Limb (tissue), 2 donors: ENCODE results near the gene CPVL.

Source experiments
- DNase-seq, 2 donors: peaks; one replicate each; pipeline ENCODE4 v3.0.0-alpha.2; 2016; ENCODE audit errors: extremely low spot score in 2 of 2

CPVL gene

GRCh38 chr7:29091715-29092114 lies 54.6 kb downstream of the CPVL start:
- DNase-seq, result no peak

GRCh38 chr7:29090836-29091601 lies 55.3 kb downstream of the CPVL start:
- peak in 1 of 2 donors; percentile 41 for DNase-seq

GRCh38 chr7:29090151-29090805 lies 56.1 kb downstream of the CPVL start:
- DNase-seq, result no peak

- DNase-seq, result no peak
These were observed 58.5 kb downstream of the CPVL start for GRCh38 chr7:29087840-29088170.

GRCh38 chr7:29086545-29086944 lies 59.8 kb downstream of the CPVL start:
- DNase-seq, result no peak

GRCh38 chr7:29084832-29085231 lies 61.5 kb downstream of the CPVL start:
- no peak for DNase-seq

- no peak for DNase-seq
These were observed 65.5 kb downstream of the CPVL start for GRCh38 chr7:29080803-29081202.

- no peak for DNase-seq
These were observed 67.8 kb downstream of the CPVL start for GRCh38 chr7:29078311-29079260.

GRCh38 chr7:29077854-29078253 lies 68.5 kb downstream of the CPVL start:
- DNase-seq, result no peak

- DNase-seq, result no peak
These were observed 69.2 kb downstream of the CPVL start for GRCh38 chr7:29077176-29077575.

- no peak for DNase-seq
These were observed 69.7 kb downstream of the CPVL start for GRCh38 chr7:29076631-29077030.

- no peak for DNase-seq
These were observed 70.7 kb downstream of the CPVL start for GRCh38 chr7:29075606-29076005.

GRCh38 chr7:29071203-29071874 lies 75.0 kb downstream of the CPVL start:
- DNase-seq, result no peak

GRCh38 chr7:29066641-29067040 lies 79.7 kb downstream of the CPVL start:
- DNase-seq, result no peak

GRCh38 chr7:29065181-29065857 lies 81.0 kb downstream of the CPVL start:
- no peak for DNase-seq

- no peak for DNase-seq
These were observed 82.5 kb downstream of the CPVL start for GRCh38 chr7:29063872-29064271.

GRCh38 chr7:29063236-29063635 lies 83.1 kb downstream of the CPVL start:
- no peak for DNase-seq

- no peak for DNase-seq
These were observed 93.0 kb downstream of the CPVL start for GRCh38 chr7:29053105-29053872.

GRCh38 chr7:29046978-29047377 lies 99.4 kb downstream of the CPVL start:
- no peak for DNase-seq
